Activated CD8-positive, alpha-beta memory T cell treated with anti-CD3 and anti-CD28 coated beads for 4 hours (primary cell): ENCODE results near the gene TPSB2.
"Not testable (repeated sequence)": the region's sequence is repeated elsewhere in the genome, so short reads cannot be mapped to it uniquely, and the experiment has no call there.

Experiments
- DNase-seq, 2 donors: peaks; one replicate each; pipeline ENCODE4 v3.0.0-alpha.2; 2020; ENCODE audit warnings: low read depth in 2 of 2

TPSB2 gene

DNA sequence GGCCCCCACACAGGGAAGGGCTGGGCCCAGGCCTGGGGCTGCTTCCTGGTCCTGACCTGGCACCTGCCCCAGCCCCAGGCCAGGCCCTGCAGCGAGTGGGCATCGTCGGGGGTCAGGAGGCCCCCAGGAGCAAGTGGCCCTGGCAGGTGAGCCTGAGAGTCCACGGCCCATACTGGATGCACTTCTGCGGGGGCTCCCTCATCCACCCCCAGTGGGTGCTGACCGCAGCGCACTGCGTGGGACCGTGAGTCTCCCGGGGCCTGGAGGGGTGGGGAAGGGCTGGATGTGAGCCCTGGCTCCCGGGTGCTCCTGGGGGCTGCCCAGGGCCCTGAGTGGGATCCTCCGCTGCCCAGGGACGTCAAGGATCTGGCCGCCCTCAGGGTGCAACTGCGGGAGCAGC, 11.1 kb upstream of the TPSB2 start:
- DNase-seq = not testable (repeated sequence)

GRCh38 chr16:1240436-1240835, 10.5 kb upstream of the TPSB2 start, which contains the start of gene TPSAB1:
TSS of gene TPSAB1 (plus strand) at chr16:1240705. CDS start at chr16:1240939, 234 bp downstream.
- DNase-seq = not testable (repeated sequence)

GRCh38 chr16:1239575-1239974, 9.6 kb upstream of the TPSB2 start:
- not testable (repeated sequence) for DNase-seq

GRCh38 chr16:1238909-1239308, 8.9 kb upstream of the TPSB2 start:
- DNase-seq = not testable (repeated sequence)

GRCh38 chr16:1237990-1238389, 8.0 kb upstream of the TPSB2 start:
- DNase-seq = no peak

- DNase-seq = not testable (repeated sequence)
Measured at GRCh38 chr16:1236659-1237058, 6.7 kb upstream of the TPSB2 start.

DNA sequence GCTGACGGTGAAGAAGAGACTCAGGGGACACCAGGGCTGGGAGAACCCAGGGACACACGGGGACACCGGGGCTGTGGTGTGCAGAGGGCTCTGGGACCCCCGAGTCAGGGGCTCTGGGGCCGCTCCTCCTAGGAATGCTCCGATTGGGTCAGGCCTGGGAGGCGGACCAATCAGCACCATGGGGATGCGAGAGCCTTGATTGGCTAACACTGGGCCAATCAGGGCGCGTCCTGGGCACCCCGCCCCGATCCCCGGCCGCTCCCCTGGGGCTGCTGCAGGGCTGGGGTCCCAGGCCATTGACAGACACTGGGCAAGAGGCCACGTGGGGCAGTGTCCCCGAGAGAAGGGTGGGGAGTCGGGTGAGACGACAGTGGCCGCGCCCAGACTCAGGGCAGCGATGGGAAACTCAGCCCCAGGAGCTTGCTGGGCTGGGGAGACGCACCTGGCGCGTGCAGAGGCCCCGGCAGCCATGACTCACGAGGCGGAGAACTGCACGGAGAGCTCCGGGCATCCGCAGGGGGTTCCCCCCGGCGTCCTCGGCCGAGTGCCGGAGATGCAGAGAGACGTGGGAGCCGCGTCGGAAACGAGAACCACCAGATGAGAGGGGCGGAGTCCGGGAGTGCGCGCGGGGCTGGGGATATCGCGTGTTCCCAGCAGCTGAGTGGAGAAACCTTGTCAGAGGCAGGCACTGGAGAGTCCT, 2.2 kb upstream of the TPSB2 start:
- DNase-seq = not testable (repeated sequence)

DNA sequence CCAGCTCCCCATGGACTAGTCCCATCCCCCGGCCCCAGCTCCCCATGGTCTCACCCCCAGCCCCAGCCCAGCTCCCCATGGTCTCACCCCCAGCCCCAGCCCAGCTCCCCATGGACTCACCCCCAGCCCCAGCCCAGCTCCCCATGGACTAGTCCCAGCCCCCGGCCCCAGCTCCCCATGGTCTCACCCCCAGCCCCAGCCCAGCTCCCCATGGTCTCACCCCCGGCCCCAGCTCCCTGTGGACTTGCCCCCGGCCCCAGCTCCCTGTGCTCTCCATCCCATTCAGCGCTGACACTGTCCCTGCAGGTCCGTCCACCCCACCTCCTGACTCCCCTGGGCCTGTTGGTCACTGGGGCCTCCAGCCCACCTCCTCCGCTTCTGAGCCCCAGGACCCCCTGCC, 1.3 kb upstream of the TPSB2 start:
- not testable (repeated sequence) for DNase-seq

- DNase-seq = not testable (repeated sequence)
Measured at GRCh38 chr16:1230471-1231212, 658 bp upstream of the TPSB2 start.

GRCh38 chr16:1229476-1229875, 508 bp downstream of the TPSB2 start:
- DNase-seq = not testable (repeated sequence)

- not testable (repeated sequence) for DNase-seq
Measured at GRCh38 chr16:1228227-1228626, 1.8 kb downstream of the TPSB2 start.

- not testable (repeated sequence) for DNase-seq
Measured at GRCh38 chr16:1226692-1227091, 3.3 kb downstream of the TPSB2 start.

- not testable (repeated sequence) for DNase-seq
Measured at GRCh38 chr16:1225728-1226311, 4.2 kb downstream of the TPSB2 start.

DNA sequence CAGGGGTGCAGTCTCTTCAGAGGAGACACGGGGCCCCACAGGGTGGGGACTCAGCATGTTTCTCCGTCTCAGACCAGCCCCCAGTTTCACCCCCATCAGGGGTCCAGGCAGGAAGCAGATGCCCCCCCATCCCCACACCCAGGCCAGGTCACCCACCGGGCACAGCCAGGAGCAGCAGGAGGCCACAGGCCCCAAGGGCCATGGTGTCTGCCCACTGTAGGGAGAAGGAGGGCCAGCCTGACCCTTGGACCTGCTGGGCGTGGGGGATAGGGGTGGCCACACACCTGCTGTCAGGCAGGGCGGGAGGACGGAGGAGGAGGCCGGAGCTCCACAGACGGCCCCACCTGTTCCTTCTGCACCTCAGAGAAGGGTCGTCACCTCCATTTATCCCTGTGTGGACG, 4.9 kb downstream of the TPSB2 start, which contains the start of gene TPSG1:
Gene TPSG1 (minus strand): TSS at position 218 of the 401 bp plus-strand sequence. CDS start 16 bp downstream, at position 202.
- no peak for DNase-seq

GRCh38 chr16:1224558-1224957, 5.4 kb downstream of the TPSB2 start:
- DNase-seq = no peak

DNA sequence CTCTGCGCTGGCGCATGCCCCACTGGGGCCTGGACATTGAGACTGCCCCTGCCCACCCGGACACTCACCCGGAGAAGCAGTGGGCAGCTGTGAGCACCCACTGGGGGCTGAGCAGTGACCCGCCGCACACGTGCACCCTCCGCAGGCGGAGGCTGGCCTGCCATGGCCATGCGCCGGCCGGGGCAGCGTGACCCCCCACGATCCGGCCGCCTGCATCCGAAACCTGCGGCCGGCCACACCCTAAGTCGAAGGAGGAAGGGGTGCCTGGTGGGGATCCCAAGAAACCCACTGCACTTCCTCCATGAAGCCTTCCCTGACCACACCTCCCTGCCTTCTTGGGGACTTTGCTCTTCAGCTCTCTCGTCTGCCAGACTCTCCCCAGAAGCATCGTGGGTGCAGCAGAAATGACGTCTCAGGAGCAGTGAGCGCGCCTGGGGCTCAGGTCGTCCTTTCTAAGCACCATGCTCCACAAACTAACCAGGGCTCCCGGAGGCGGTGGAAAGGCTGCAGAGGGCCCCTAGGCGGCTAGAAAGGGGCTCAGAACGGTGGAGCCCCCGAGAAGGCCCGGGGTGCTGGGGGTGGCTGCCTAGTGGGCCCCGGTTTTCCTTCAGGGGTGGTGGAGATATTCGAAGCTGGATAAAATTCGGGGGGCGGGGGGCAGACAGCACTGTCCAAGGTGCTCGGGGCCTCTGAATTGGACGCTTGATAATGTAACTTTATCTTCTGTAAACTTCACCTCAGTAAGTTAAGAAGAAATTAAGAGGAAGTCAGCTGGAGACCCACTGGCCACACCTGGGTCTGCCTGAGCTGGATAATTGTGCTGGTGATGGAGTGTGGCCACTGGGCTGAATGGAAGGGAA, 6.4 kb downstream of the TPSB2 start:
- no peak for DNase-seq

DNA sequence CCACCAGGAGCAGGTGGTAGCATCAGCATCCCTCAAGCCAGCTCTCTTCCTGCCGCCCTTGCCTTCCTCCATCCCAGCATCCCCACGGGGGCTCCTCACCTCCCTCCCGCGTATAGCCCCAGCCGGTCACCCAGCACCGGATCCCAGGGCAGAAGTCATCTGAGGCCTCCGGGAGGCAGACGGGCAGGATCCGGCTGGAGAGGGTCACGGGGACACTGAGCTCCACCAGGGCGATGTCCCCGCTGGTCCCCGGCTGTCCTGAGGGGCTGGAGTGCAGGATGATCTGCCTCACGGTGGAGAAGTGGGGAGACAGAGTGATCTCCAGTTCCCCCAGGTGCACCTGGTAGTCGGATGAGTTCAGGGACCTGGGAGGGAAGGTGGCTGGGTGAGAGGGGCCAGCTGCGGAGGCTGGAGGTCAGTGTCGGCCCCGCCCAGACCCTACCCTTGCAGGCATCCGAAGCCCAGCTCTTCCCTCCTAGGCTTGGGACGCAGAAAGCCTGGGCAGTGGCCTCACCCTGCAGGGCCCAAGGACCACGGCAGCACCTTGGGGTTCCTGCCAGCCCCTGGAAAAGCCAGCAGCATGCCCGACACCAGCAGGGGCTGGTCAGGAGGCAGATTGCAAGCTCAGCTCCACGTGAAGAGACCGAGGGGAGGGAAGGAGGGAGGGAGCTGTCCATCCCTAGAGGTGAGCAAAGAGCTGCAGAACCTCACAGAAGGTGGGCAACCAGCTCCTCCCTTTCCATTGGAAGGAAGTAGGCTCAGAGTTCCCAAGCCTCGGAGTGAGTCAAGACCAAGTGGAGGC, 7.2 kb downstream of the TPSB2 start:
- no peak for DNase-seq

DNA sequence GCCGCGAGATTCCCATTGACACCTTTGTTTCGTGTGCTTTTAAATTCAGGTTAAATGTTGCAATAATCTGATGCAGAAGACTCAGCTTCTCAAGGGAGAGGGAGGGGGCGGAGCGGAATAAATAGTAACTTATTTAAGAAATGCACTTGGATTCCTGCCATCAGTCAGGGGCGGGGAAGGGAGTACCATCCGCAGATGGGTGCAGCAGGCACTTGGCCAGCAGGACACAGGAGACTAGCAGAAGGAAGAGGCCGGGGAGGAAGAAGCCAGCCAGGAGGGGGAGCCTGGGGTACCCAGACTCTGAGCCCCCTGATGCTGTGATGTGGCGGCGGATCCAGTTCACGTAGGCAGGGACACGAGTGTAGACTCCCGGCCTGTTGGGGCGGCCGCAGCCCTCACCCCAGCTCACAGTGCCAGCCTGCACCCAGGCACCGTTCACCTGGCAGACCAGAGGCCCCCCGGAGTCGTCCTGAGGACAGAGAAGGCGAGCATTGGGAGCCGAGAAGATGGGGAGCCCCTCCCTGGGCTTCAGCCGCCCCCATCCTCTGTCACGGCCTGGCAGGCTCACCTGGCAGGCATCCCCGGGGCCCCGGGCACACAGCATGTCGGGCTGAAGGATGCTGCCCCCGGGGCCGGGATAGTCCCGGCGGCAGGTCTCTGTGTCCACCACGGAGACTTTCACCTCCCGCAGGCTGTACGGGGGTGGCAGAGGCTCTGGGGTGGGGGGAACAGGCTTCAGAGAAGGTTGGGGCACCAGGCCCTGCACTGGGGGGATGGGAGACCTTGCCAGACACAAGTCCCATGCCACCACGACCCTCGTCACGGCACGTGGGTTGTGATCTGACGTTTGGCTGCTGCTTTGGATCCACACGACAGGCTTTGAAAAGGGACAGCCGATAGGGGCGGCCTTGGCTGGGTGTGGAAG, 8.1 kb downstream of the TPSB2 start:
- no peak for DNase-seq

DNA sequence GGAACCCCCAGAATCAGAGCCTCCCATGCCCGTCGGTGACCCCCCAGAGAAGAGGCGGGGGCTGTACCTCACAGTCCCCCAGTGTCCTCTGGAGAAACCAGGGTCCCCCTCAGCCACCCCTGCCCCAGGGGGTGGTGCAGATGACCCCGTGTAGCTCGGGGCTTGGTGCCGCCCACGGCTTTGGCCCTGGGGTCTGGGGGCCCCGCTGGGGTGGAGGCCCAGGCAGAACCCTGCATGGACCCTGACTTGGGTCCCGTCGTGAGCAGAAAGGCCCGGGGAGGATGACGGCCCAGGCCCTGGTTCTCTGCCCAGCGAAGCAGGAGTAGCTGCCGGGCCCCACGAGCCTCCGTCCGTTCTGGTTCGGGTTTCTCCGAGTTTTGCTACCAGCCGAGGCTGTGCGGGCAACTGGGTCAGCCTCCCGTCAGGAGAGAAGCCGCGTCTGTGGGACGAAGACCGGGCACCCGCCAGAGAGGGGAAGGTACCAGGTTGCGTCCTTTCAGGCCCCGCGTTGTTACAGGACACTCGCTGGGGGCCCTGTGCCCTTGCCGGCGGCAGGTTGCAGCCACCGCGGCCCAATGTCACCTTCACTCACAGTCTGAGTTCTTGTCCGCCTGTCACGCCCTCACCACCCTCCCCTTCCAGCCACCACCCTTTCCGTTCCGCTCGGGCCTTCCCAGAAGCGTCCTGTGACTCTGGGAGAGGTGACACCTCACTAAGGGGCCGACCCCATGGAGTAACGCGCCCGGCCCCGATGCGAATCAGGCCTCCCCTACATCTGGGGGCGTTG, 8.9 kb downstream of the TPSB2 start:
- DNase-seq = no peak
